K562 (cell line): Measurements from ENCODE around the gene ZNF124. TPM values are rescaled to one million over a fixed set of nuclear protein-coding genes. Genes with fewer than 3 reads are reported as not detected.

ENCODE experiments used
- ATAC-seq: fragments of 200-7000 bp; cut with Tn5 transposase; 3 replicates; pipeline ENCODE4 v1.9.1; 2020; ENCODE audit warnings: moderate library complexity
- BruUV-seq: library from RNA; stranded (reverse); fragments of 400-500 nt; replicated peaks from 2 replicates; lab custom pipeline; 2021; lab: Mats Ljungman, UMichigan
- CTCF ChIA-PET: fragments of 300-600 bp; formaldehyde crosslinking; extraction: SDS; loops from one replicate; lab custom pipeline; 2021; ENCODE audit warnings: low intra/inter-chr PET ratio; lab: Yijun Ruan, JAX
- POLR2A ChIA-PET: fragments of 300-600, 350-650 bp; sonication (Branson Sonifier 250); formaldehyde crosslinking; extraction: SDS; loops from one replicate; lab custom pipeline; 2021; ENCODE audit warnings: antibody characterized with exemption, inconsistent platforms; lab: Yijun Ruan, JAX
- DNase-seq, 4 experiments: peaks; one replicate each; pipeline versions ENCODE4 v3.0.0 to v3.0.0-alpha.2; 2011 to 2018; ENCODE audit warnings: low spot score in 3 of 4, mixed read lengths in 3 of 4; ENCODE audit errors: extremely low read depth in 1 of 4
- FAIRE-seq: peaks from 2 replicates; lab custom pipeline; 2011; peaks lifted over from hg19 to GRCh38; lab: Jason Lieb, UNC
- H2AFZ ChIP-seq: 2 replicates; pipeline ENCODE4 v1.6.0; 2011; ENCODE audit warnings: low read depth, low read length, control low read depth, inconsistent platforms
- H3K27ac ChIP-seq: fragments of 200-600 bp; 3 replicates; pipeline ENCODE4 v1.8.0; 2011; ENCODE audit warnings: low read depth, mild to moderate bottlenecking, control low read depth, inconsistent platforms, low read length, moderate library complexity, mixed read lengths; ENCODE audit errors: extremely low read depth
- H3K27me3 ChIP-seq, 2 experiments: fragments of 300-600 bp in 1 of 2; 2 replicates in 1 of 2; 3 replicates in 1 of 2; pipeline versions ENCODE4 v1.6.0 to v1.8.0; 2011; ENCODE audit warnings: inconsistent platforms in 2 of 2, low read length in 2 of 2, mild to moderate bottlenecking in 1 of 2, mixed read lengths in 1 of 2, moderate library complexity in 1 of 2; ENCODE audit not compliant: control insufficient read depth in 2 of 2, insufficient read depth in 2 of 2
- H3K36me3 ChIP-seq: fragments of 300-600 bp; 3 replicates; pipeline ENCODE4 v1.8.0; 2011; ENCODE audit warnings: mild to moderate bottlenecking, low read length, inconsistent platforms; ENCODE audit not compliant: control insufficient read depth, insufficient read depth
- H3K4me1 ChIP-seq, 2 experiments: fragments of 200-600 bp in 1 of 2; replicated peaks in 1 of 2; 2 replicates in 1 of 2; 3 replicates in 1 of 2; pipeline versions ENCODE4 v1.5.1 to v1.8.0; 2011; ENCODE audit warnings: inconsistent platforms in 2 of 2, low read length in 2 of 2, mild to moderate bottlenecking in 1 of 2, mixed read lengths in 1 of 2, moderate library complexity in 1 of 2; ENCODE audit not compliant: control insufficient read depth in 2 of 2, insufficient read depth in 2 of 2
- H3K4me2 ChIP-seq: 2 replicates; pipeline ENCODE4 v1.6.1; 2011; ENCODE audit warnings: low read length, control low read depth, inconsistent platforms, mixed read lengths; ENCODE audit not compliant: insufficient read depth
- H3K4me3 ChIP-seq: fragments of 200-600 bp; sonication (generic), shearing (Covaris generic); 2 replicates; pipeline ENCODE4 v1.5.1; 2016; ENCODE audit warnings: control low read depth, inconsistent platforms
- H3K79me2 ChIP-seq: fragments of 200-600 bp; 3 replicates; pipeline ENCODE4 v1.8.0; 2011; ENCODE audit warnings: low read length, inconsistent platforms; ENCODE audit not compliant: control insufficient read depth, insufficient read depth
- H3K9ac ChIP-seq, 2 experiments: 2 replicates each; pipeline versions ENCODE4 v1.6.0 to v1.6.1; 2011; ENCODE audit warnings: low read depth in 2 of 2, low read length in 2 of 2, control low read depth in 1 of 2, inconsistent platforms in 1 of 2, mild to moderate bottlenecking in 1 of 2, mixed read lengths in 1 of 2; ENCODE audit not compliant: insufficient read depth in 1 of 2
- H3K9me1 ChIP-seq: one replicate; pipeline ENCODE4 v1.6.0; 2011; ENCODE audit warnings: inconsistent platforms, mild to moderate bottlenecking, low read length, moderate library complexity; ENCODE audit not compliant: control insufficient read depth, insufficient read depth
- H3K9me3 ChIP-seq: replicated peaks from 2 replicates; pipeline ENCODE4 v1.5.1; 2011; ENCODE audit warnings: low read depth, low read length, inconsistent platforms; ENCODE audit not compliant: control insufficient read depth, insufficient read depth
- H4K20me1 ChIP-seq: replicated peaks from 2 replicates; pipeline ENCODE4 v1.6.1; 2011; ENCODE audit warnings: low read length, inconsistent platforms, mixed read lengths; ENCODE audit not compliant: control insufficient read depth, insufficient read depth
- BRF2 ChIP-seq: IDR thresholded peaks from 3 replicates; pipeline ENCODE4 v1.6.1; 2011; ENCODE audit warnings: borderline replicate concordance, mild to moderate bottlenecking; ENCODE audit not compliant: insufficient read length, insufficient read depth
- CBX5 ChIP-seq: IDR thresholded peaks from 2 replicates; pipeline ENCODE4 v1.6.1; 2014; ENCODE audit warnings: low read depth, borderline replicate concordance
- CSDE1 ChIP-seq, 2 experiments: fragments of 450-650 bp; IDR thresholded peaks; 2 replicates each; pipeline ENCODE4 v1.6.1; 2016; ENCODE audit warnings: mild to moderate bottlenecking in 1 of 2
- ELF4 ChIP-seq: fragments of 450-650 bp; formaldehyde crosslinking; IDR thresholded peaks from 2 replicates; pipeline ENCODE4 v1.4.0; 2022; ENCODE audit warnings: missing genetic modification characterization
- EP400 ChIP-seq: fragments of 450-650 bp; IDR thresholded peaks from 2 replicates; pipeline ENCODE4 v1.6.1; 2017; ENCODE audit warnings: antibody characterized with exemption, mild to moderate bottlenecking, moderate library complexity
- HDAC3 ChIP-seq: fragments of 450-650 bp; IDR thresholded peaks from 2 replicates; pipeline ENCODE4 v1.6.1; 2018; ENCODE audit warnings: borderline replicate concordance, mild to moderate bottlenecking, moderate library complexity; ENCODE audit not compliant: partially characterized antibody
- HNRNPH1 ChIP-seq: fragments of 200-400 bp; formaldehyde crosslinking; optimal IDR thresholded peaks from 2 replicates; pipeline ENCODE3; 2017; ENCODE audit warnings: low read depth, mild to moderate bottlenecking, low read length, moderate library complexity
- JUNB ChIP-seq: fragments of 450-650 bp; formaldehyde crosslinking; conservative IDR thresholded peaks from 2 replicates; pipeline ENCODE4 v1.4.0; 2020; ENCODE audit warnings: mild to moderate bottlenecking
- KAT8 ChIP-seq: fragments of 450-650 bp; IDR thresholded peaks from 2 replicates; pipeline ENCODE4 v1.6.1; 2016; ENCODE audit warnings: low read depth, mild to moderate bottlenecking
- LEF1 ChIP-seq: fragments of 450-650 bp; IDR thresholded peaks from 2 replicates; pipeline ENCODE4 v1.6.1; 2016; ENCODE audit warnings: mild to moderate bottlenecking
- MAFK ChIP-seq: IDR thresholded peaks from 2 replicates; pipeline ENCODE4 v1.6.1; 2011; ENCODE audit warnings: low read length, improper control_type of control experiment
- MTA3 ChIP-seq: fragments of 450-650 bp; formaldehyde crosslinking; IDR thresholded peaks from 2 replicates; pipeline ENCODE4 v1.6.1; 2017; ENCODE audit warnings: mild to moderate bottlenecking, borderline replicate concordance
- NUFIP1 ChIP-seq: fragments of 450-650 bp; IDR thresholded peaks from 2 replicates; pipeline ENCODE4 v1.6.1; 2018; ENCODE audit not compliant: partially characterized antibody
- RB1 ChIP-seq: fragments of 450-650 bp; IDR thresholded peaks from 2 replicates; pipeline ENCODE4 v1.6.1; 2017; ENCODE audit warnings: low read depth, mild to moderate bottlenecking
- XRCC4 ChIP-seq: IDR thresholded peaks from one replicate; pipeline ENCODE4 v1.6.1; 2011; ENCODE audit not compliant: insufficient read depth, insufficient read length; ENCODE audit errors: extremely low read depth
- ZBTB26 ChIP-seq: fragments of 450-650 bp; formaldehyde crosslinking; IDR thresholded peaks from 2 replicates; pipeline ENCODE4 v1.4.0; 2022; ENCODE audit warnings: missing genetic modification characterization
- ZC3H4 ChIP-seq: sonication (generic); formaldehyde crosslinking; IDR thresholded peaks from 2 replicates; pipeline ENCODE4 v1.9.0; 2021; ENCODE audit warnings: missing genetic modification reagents, borderline replicate concordance
- ZNF280B ChIP-seq: fragments of 250-450 bp; sonication (Bioruptor Pico); IDR thresholded peaks from 2 replicates; pipeline ENCODE4 v1.5.1; 2021; ENCODE audit warnings: mild to moderate bottlenecking
- ZNF324 ChIP-seq: fragments of 250-450 bp; sonication (Bioruptor Pico); IDR thresholded peaks from 2 replicates; pipeline ENCODE4 v1.4.0; 2020; ENCODE audit warnings: mild to moderate bottlenecking
- ZNF589 ChIP-seq: fragments of 200-800 bp; sonication (Bioruptor generic); IDR thresholded peaks from 2 replicates; pipeline ENCODE4 v1.6.1; 2016; ENCODE audit warnings: low read depth, missing genetic modification characterization, missing compliant biosample characterization
- WGBS: fragments of 100-300 bp; shearing (Covaris generic); methylation state at CpG from one replicate; pipeline ENCODE4 v1.1.6; 2016; ENCODE audit warnings: low coverage, mixed read lengths; ENCODE audit not compliant: insufficient coverage; ENCODE audit errors: missing lambda C conversion rate; 5-methylcytosine and 5-hydroxymethylcytosine counted together
- in situ Hi-C: fragments of 300-500 bp; cut with MboI; formaldehyde crosslinking; loops from 4 replicates; pipeline ENCODE4 v1.15.0; 2018; ENCODE audit warnings: inconsistent platforms, mixed read lengths
- intact Hi-C: fragments of 100-400 bp; cut with micrococcal nuclease; formaldehyde crosslinking; loops from 2 replicates; pipeline ENCODE4 v1.14.2; 2022
- polyA plus RNA-seq, 8 experiments: library from polyadenylated mRNA; depleted of rRNA in 4 of 8; stranded (reverse) in 5 of 8; unstranded in 3 of 8; fragments of >200 nt; fragmentation: Nextera tagmentation in 2 of 8; fragmentation: Illumina TruSeq in 1 of 8; extraction: Ambion mirVana in 2 of 8; extraction: Trizol in 1 of 8; gene quantifications; 2 replicates each; pipeline versions ENCODE4 v1.2.1 to v1.2.3, GENCODE V29; 2011 to 2014; ENCODE audit warnings: inconsistent platforms in 1 of 8, missing spikeins in 1 of 8
- total RNA-seq, 7 experiments: library from RNA; depleted of rRNA in 6 of 7; stranded (reverse); fragments of >200 nt in 6 of 7; fragmentation: Illumina TruSeq in 2 of 7; extraction: Trizol in 2 of 7; gene quantifications; 2 replicates each; pipeline versions ENCODE4 v1.2.1 to v1.2.3, GENCODE V29; 2011 to 2021; ENCODE audit warnings: low replicate concordance in 1 of 7

The ZNF124 gene
- total and polyA plus RNA-seq, 9 of the 15 experiments (the other 6 are each of a cell fraction or from before 2014, with no cell fraction given): 7.6 to 71.5 (median 20.2) TPM

GRCh38 chr1:247210376-247211117 is 38.7 kb upstream of the ZNF124 start:
- BruUV-seq: no TSS peak
- intact Hi-C loops: loop anchor here (5.0 kb wide), 1 partner anchor 98 kb away; no protein-coding TSS in a partner anchor
- Histone ChIP-seq H4K20me1 (0 out of 2 replicates have a peak, but pooled peaks cover 9% of the 10 kb centered on the region), H3K9me3 (no peaks in the 10 kb centered on the region), H3K9me1 (peaks cover 5% of the 10 kb centered on the region), H3K4me1 (peaks cover 16 to 24% of the 10 kb centered on the region in 2 experiments), H3K27ac (peak overlapping the region; percentile 80), H3K4me3 (peak overlapping the region; percentile 66), H3K4me2 (peak overlapping the region; percentile 86), H2AFZ (peak overlapping the region; percentile 95), H3K9ac (peak overlapping the region; percentile 77 to 94), H3K79me2 (peaks cover 49% of the 10 kb centered on the region), H3K36me3 (peaks cover 36% of the 10 kb centered on the region; the same call in 2 of the 3 replicates), H3K27me3 (no peaks in the 10 kb centered on the region)
- in situ Hi-C loops: no loop called here
- FAIRE-seq (peak; percentile 96), ATAC-seq (peak; percentile 99), DNase-seq (peak; percentile 99 to 100 (median 99))
- WGBS: under 1% methylated on average over 47 of the region's 49 CpGs
- CTCF ChIA-PET: no interaction called here
- POLR2A ChIA-PET: interaction anchor here (0.6 to 1.2 kb wide), 6 partner anchors 10 to 628 kb away, joined by 3 to 5 read pairs (median 3); no protein-coding TSS in a partner anchor
- TF ChIP-seq KAT8: no peak
- no peak for TF ChIP-seq XRCC4
- 0 out of 2 replicates have a peak, but pooled peaks have one; percentile 32 for TF ChIP-seq ZNF324 (CRISPR knock-in tag)
- peak; percentile 32; the same call in 1 of the 2 replicates for TF ChIP-seq ZBTB26 (CRISPR knock-in tag)
- peak; percentile 74; the same call in 1 of the 2 replicates for TF ChIP-seq EP400
- no peak for TF ChIP-seq CSDE1 (IDR thresholded peaks at IDR 0.05)
- TF ChIP-seq MAFK: no peak
- TF ChIP-seq RB1: peak; percentile 65; the same call in 1 of the 2 replicates
- no peak for TF ChIP-seq NUFIP1
- peak; percentile 85 for TF ChIP-seq ELF4
- no peak for TF ChIP-seq ZNF280B (CRISPR knock-in tag)
- TF ChIP-seq ZNF589 (CRISPR knock-in tag): no peak
- TF ChIP-seq CBX5: no peak
- TF ChIP-seq BRF2: no peak
- no peak for TF ChIP-seq HNRNPH1
- no peak for TF ChIP-seq HDAC3
- TF ChIP-seq LEF1: no peak
- peak; percentile 75; the same call in 1 of the 2 replicates for TF ChIP-seq MTA3
- TF ChIP-seq JUNB (CRISPR knock-in tag): no peak
- TF ChIP-seq ZC3H4 (CRISPR knock-in tag): no peak
